NK-92 (cell line): ENCODE measurements around the gene PEAK1.

Experiments used
- DNase-seq: peaks from one replicate; lab custom pipeline; 2025; ENCODE audit not compliant: unreplicated experiment; lab: John Stamatoyannopoulos, UW

PEAK1 gene, protein sequence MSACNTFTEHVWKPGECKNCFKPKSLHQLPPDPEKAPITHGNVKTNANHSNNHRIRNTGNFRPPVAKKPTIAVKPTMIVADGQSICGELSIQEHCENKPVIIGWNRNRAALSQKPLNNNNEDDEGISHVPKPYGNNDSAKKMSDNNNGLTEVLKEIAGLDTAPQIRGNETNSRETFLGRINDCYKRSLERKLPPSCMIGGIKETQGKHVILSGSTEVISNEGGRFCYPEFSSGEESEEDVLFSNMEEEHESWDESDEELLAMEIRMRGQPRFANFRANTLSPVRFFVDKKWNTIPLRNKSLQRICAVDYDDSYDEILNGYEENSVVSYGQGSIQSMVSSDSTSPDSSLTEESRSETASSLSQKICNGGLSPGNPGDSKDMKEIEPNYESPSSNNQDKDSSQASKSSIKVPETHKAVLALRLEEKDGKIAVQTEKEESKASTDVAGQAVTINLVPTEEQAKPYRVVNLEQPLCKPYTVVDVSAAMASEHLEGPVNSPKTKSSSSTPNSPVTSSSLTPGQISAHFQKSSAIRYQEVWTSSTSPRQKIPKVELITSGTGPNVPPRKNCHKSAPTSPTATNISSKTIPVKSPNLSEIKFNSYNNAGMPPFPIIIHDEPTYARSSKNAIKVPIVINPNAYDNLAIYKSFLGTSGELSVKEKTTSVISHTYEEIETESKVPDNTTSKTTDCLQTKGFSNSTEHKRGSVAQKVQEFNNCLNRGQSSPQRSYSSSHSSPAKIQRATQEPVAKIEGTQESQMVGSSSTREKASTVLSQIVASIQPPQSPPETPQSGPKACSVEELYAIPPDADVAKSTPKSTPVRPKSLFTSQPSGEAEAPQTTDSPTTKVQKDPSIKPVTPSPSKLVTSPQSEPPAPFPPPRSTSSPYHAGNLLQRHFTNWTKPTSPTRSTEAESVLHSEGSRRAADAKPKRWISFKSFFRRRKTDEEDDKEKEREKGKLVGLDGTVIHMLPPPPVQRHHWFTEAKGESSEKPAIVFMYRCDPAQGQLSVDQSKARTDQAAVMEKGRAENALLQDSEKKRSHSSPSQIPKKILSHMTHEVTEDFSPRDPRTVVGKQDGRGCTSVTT (N-terminal part only)

DNA sequence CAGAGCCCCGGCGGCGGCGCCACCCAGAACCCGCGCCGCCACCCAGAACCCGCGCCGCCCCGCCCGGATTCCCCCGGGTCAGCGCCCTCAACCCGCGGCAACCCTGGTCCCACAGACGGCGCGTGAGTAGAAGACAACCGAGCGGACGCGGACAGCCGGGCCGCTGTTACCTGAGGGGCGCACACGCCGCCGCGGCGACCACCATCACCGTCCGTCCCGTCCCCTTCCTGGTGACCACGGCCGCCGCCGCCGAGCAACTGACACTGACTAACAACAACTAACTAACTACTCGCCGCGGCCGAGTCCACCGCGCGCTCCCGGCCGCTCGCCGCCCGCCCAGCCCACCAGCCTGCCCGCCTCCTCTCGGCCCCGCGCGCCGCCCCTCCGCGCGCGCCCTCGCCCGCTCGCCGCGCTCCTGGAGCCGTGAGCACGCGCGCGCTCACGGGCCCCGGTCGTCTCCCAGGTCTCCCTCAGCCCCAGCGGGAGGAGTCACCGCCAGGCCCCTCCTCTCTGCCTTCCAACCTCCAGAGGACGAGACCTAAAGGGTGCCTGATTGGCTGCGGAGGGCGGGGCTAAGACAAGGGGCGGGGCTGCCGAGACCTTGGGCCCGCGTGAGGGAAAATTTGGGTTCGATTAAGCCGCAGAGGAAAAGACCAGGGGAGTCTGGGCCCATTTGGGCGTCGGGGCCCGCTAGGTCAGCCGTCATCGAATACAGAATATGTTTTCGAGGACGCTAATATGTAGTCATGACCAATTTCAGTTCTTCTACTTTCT lies at the start of gene PEAK1:
TSS of gene PEAK1 (minus strand) at position 269 of the 774 bp plus-strand sequence. CDS start 238,178 bp downstream, outside the sequence.
- DNase-seq: peak; percentile 99

DNA sequence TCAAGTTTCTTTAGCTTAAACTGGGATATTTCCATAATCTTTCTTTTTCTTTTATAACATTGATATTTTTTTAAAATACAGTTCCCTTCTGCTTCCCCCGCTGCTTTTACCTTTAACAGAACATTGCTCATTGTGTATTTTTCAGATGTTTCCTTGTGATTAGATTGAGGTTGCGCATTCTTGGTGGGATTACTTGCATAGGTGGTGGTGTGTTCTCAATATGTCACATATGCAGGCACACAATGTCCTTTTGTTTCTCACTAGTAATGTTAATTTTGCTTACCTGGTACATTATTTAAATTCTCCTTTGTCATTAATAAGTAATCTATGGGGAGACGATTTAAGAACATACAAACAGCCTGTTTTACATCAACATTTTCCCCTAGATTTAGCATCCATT lies 49.0 kb upstream of the PEAK1 start:
- DNase-seq: no peak

DNA sequence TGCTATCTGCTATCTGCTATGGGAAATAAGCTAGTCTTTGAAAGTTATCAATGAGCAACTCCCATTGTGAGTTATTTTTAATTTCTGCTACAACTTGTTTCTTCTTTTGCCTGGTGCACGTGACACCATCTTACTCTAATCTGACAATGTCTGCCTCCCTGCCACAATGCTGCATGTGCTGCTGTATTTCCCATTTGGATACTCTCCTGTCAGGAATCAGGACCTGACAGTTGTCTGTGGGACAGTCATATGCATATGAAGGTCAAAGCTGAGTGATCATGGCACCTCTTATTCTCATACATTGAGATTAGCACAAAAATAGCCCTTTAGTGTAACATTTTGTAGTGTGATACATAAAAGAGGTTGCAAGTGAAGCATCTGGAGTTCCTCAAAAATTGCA lies 46.6 kb upstream of the PEAK1 start:
- no peak for DNase-seq

DNA sequence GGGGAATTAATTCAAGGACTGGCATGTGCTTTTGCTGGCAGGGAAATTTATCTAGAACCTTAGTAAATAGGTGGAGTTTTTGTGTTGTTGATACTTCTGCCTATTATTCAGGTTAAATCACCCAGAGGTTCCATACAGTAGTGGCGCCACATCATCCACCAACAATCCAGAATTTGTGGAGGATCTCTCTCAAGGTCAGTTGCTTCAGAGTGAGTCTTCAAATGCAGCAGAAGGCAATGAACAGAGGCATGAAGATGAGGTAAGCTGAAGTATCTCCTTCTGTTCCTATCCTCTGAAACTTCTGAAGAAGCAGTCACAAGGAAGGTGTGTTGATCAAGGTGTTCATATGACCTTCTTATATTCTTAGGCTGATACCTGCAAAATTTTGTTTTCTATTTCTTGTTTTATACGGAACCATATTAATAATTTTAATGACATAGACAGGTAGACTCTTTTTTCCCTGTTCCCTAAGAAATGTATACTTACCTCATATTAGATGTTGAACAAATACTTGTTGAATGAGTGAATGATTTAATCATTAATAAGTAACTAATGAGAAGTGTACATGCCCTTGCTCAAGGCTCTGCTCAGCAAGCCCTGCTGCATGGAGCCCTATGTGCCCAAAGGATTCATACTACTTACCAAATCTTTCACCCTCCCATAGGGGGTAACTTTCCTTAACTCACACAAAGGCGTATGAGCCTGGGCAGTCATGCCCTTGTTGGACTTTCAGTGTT lies 44.4 kb upstream of the PEAK1 start:
- DNase-seq: no peak

DNA sequence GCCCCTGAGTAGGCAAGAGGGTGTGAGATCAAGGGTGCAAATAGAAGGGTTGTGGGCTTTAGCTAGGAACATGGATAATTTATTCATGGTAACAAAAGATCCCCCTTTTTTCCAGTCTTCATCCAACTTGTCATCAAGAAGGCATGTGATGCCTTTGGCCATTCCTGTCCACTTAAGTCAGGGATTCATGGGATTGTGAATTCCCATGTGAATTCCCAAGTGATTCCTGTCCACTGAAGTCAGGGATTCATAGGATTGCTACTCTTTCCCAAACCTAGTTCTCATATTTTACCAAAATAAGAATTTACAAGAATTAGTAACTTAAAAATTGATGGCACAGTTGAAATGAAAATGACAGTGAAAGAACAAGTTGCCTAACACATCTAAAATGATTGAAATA lies 41.6 kb upstream of the PEAK1 start:
- DNase-seq: no peak

DNA sequence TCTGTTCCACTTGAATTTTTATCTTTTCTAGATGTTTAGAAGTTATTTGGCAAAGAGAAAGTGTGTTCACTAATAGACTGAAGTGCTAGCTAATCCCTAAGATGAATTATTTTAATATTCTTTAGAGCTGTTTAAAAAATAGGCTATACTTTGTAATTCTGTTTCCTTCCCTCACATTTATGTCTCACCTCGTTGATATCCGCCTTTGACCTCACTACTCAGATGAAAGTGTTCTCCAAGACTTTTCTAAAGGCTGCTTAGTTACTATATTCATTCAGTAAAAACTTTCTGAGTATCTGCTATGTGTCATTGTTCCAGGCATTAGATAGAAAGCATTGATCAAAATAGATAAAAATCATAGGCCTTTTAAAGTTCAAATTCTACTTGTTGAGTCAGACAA lies 39.1 kb upstream of the PEAK1 start:
- DNase-seq: no peak

DNA sequence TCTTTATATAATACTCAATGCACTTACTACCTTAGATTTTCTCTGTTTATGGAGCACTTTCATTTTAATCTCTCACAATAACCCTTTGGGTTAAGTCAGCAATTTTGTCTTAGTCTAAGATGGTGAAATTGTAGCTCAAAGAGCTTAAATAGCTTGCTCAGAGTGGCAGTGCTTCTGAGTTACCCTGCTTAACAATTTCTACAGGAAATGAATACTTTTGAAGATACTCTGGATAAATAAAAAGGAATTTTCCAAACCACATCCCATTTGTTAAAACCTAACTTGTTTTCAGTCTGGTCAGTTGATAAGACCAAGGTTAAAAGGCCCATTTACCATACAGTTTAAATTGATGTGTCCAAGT lies 38.0 kb upstream of the PEAK1 start:
- DNase-seq: no peak

DNA sequence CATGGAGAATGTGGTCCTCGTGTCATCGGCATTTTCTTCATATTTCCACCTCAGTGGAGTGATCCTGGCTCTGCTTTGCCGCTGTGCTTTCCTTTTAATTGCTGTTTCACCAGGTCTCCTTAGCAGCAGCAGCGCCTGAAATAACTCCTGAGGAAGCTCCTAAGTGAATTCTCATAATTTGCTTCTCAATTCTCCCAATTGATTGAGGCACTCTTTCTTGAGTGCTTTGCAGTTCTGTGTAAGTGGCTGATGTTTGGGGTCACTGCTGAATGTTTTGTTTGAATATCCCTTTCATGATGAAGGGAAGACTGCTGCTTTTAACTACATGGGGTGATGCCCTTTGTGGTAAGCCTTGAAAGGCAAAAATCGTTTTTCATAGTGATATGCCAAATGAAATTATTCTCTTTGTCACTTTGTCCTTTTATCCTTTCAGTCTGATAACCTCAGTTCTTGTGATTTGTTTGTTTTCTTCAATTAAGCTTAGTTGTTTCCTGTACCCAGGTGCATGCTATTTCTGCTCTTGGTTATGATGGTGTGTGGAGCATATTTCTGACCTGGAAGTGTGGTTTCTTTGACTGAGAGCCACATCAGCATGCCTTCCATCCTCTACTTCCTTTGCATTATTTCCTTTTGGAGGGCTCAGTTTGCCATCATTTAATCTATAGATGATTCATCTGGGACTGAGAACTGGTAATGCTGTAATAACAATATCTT lies 37.4 kb upstream of the PEAK1 start:
- no peak for DNase-seq

DNA sequence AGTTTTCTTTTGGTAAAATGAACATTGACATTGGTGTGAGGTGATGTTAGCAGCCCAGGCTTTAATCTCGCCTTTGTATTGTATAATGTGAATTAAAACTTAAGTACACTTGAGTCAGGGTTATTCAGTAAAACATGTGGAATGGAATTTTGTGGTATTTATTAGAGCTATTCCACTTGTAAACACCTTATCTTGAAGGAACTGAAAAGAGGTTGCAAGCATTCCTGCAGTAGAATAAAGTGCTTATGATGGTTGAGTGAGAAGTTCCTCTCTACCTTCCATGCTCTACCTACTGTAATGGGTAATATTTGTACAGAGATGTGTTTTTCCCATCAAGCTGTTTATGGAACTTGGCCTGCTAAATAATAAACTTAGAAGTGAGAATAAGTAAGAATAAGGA lies 36.8 kb upstream of the PEAK1 start:
- DNase-seq: no peak

DNA sequence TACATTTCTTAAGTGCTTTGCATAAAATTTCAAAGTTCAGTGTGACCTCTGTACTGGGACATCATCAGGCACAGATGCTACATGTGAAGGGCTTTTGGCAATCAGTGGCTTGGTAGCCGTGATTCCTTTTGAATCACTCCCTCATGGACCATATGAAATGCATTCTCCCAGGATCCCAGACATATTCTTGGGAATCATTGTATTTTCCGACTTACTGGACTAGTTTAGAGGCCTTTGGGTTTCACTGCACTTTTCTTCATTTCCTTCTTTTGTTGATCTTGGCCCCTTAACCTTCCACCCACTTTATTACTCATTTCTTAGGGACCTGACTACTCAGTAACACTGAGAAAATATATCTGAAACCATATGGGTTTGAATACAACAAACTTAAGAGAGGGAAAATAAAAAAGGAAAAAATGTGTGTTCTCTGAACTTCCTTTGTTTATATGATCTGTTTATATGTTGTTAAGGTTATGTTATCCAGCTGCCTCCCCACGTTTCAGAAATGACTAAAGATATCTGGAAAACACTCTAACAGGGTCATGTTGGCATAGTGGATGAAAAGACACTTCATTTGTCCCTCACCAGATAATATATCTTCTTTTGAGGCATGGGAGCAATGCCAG lies 35.9 kb upstream of the PEAK1 start:
- DNase-seq: no peak

DNA sequence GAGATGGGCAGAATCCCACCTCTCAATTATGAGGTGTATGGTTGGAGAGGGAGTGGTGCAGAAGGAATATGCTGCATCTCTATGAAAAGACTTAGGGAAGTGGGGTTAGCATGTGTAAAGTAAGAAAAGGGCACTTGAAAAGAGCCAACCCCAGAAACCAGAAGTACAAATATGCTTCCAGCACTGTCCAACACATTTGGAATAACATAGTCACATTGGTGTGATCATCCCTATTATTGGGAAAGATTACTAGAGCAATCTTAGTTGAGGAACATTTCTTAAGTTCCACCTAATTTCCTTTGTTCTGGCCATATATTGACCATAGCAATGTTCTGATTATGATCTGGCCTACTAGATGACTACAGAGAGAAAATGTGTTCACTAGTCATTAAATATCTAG lies 35.0 kb upstream of the PEAK1 start:
- no peak for DNase-seq

DNA sequence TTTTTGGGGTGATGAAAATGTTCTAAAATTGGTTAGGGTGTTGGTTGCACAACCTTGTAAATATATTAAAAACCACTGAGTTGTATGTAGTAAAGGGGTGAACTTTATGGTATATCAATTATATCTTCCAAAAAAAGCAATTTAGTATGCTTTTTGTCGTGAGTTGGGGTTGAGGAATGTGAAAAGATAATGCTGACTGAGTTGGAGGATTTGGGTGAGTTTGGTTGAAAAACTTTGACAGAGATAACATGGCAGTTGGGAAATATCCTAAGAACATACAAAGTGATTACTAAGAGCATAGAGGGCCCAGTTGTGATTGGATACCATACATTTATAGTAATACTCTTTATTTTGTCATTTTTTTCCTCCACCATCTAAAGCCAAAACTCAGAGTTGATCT lies 34.4 kb upstream of the PEAK1 start:
- no peak for DNase-seq

DNA sequence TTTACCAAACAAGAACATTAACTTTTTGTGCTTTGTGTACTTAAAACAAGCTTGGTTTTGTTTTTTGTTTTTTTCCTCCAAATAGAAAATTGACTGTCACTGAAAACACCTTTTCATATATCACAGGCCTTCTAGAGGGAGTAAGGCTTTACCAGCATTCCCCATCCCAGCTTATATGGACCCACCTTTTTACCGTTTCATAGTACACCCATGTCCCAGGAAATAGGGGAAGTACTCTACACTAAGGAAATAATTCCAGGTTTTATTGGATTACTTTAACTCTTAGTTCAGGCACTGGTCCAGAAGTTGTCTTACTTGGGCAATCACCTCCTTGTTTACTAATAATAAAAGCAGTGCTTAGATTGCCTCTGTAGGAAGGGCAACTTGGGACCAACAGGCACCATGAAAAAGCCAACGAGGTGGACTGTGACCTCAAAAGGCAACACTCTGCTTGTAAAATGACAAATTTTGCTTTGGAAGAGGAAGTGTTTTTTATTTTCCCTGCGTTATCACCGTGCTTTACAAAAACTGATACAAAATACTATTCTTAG lies 27.0 kb upstream of the PEAK1 start:
- DNase-seq: no peak

DNA sequence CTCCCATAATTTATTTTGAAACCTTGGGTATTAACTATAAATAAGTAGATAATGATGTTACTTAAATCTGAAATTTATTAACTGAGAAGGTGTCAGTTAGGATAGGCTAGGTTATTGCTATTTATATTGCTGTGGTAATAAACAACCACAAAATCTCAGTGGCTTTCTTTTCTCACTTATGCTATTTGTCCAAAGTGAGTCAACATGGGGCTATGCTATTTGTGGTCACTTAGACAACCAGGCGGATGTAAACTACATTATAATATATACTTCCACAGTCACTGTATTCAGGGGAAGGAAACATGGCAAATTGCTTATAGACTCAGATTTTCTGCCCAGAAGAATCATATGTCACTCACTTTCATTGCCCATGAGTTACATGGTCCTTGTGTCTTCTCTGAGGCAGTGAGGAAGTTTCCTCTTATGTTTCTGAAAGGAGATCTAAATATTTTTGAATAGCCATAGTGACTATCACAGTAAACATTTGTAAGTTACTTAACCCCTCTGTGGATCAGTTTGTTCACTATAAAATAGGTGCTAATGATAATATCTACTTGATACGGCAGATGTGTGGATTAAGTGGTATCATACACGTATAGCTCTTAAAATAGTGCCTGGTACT lies 20.6 kb upstream of the PEAK1 start:
- DNase-seq: no peak

DNA sequence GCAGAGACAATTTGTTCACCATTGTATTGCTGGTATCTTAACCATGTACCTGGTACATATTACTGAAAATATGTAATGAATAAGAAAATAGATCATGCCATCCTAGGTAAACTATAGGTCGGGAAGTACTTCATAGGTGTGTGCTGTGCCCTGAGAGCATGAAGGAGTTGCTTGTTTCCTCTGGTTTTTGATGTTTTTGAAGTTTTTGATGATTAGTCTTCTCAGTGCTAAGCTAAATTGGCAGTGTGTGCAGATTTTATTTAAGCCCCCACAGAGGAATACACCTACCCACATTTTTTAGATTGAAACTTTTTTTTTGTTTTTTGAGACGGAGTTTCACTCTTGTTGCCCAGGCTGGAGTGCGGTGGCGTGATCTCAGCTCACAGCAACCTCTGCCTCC lies 17.4 kb upstream of the PEAK1 start:
- DNase-seq: no peak

DNA sequence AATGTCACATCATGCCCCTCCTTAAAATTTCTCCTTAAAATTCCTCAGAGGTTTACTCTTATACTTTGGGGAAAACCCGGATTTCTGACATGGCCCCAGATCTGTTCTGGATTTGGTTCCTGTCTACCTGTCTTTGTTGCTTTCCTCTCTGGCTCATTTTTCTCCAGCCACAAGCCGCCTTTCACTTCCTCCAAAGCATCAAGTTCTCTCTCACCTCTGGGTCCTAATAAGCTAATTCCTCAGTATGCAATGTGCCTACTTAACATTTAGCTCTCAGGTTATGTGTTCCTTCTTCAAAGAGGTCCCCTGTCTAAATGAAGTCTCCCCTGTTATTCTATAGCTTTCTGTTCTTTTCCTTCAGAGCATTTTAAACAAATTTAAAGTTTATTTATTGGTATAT lies 16.9 kb upstream of the PEAK1 start:
- no peak for DNase-seq

DNA sequence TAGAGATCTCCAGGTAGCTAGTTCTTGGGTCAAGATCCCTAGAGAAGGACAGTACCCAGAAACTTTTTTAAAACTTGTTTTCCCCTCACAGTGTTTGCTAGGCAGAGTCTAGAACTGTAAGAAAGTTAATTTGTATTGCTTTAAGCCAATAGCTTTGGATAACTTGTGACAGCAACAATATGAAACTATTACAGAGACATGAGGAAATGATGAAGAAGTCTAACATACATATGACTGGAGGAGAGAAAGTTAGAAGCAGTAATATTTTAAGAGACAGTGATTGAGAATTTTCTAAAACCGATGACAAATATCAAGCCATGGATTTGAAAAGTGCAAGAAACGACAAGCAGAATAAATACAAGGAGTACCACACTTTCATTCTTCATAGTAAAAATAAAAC lies 10.7 kb upstream of the PEAK1 start:
- DNase-seq: no peak

DNA sequence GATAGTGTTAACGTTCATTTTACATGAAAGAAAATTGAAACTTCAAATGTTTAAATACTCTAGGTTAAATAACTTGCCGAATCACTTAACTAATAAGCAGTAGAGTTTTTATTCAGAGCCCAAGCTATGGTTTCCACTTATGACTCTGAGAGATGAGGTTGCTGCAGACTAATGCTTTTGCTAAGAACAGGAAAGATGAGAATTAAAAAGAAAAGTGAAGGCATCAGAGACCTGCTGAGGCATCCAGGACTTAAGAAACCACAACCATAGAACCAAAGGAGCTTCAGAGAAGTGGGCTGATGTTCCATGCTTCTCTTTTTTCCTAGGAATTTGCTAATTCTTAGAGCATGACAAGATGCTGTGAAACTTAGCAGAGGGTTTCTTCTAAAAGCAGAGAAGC lies 10.3 kb upstream of the PEAK1 start:
- DNase-seq: no peak

DNA sequence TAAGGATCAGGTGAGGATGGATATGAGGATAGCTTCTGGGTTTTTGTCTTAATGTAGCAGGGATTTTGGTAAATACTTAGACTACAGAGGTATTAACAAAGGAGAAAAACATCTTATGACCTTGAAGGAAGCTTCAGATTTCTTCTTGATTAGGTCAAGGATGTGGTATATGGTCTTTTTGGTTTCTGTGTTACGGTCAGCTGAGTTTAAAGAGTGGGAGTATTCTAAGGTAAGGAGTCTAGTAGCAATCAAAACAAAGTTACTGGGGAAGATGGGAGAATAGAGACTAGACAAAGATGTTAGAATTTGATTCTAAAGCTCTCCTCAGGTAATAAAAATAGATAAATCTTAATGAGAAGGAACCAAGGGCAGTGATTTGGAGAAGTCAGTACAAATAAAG lies 7.0 kb upstream of the PEAK1 start:
- no peak for DNase-seq
